Mesenchymal stem cell (in vitro differentiated cells and primary cell): ENCODE measurements around the gene C11orf21.
A peak's percentile ranks its signal among the peaks of the same experiment; 100 is the strongest.

Experiments
- DNase-seq: peaks from one replicate; pipeline ENCODE4 v3.0.0-alpha.2; 2013
- H2AFZ ChIP-seq: one replicate; pipeline ENCODE4 v1.6.1; 2013; ENCODE audit warnings: low read depth, mild to moderate bottlenecking, control low read depth, inconsistent platforms, low read length, moderate library complexity
- H2AK5ac ChIP-seq: 2 replicates; pipeline ENCODE4 v1.6.1; 2013; ENCODE audit warnings: low read length, moderate library complexity, mild to moderate bottlenecking, inconsistent platforms; ENCODE audit not compliant: severe bottlenecking
- H2BK120ac ChIP-seq: one replicate; pipeline ENCODE4 v1.6.1; 2013; ENCODE audit warnings: low read depth, mild to moderate bottlenecking, inconsistent platforms, low read length, moderate library complexity
- H2BK12ac ChIP-seq, 2 experiments: one replicate each; pipeline ENCODE4 v1.6.1; 2013; ENCODE audit warnings: inconsistent platforms in 2 of 2, low read length in 2 of 2, mild to moderate bottlenecking in 2 of 2, moderate library complexity in 2 of 2, control low read depth in 1 of 2
- H2BK15ac ChIP-seq: one replicate; pipeline ENCODE4 v1.6.1; 2013; ENCODE audit warnings: mild to moderate bottlenecking, low read depth, inconsistent platforms; ENCODE audit not compliant: poor library complexity, severe bottlenecking
- H2BK5ac ChIP-seq: 2 replicates; pipeline ENCODE4 v1.6.1; 2013; ENCODE audit warnings: low read depth, mild to moderate bottlenecking, low read length, control low read depth, inconsistent platforms; ENCODE audit not compliant: poor library complexity, severe bottlenecking
- H3K14ac ChIP-seq, 2 experiments: one replicate each; pipeline ENCODE4 v1.6.1; 2013; ENCODE audit warnings: inconsistent platforms in 2 of 2, low read length in 2 of 2, control low read depth in 1 of 2, mild to moderate bottlenecking in 1 of 2, moderate library complexity in 1 of 2
- H3K18ac ChIP-seq, 2 experiments: one replicate each; pipeline ENCODE4 v1.6.1; 2013; ENCODE audit warnings: inconsistent platforms in 2 of 2, low read length in 2 of 2, control low read depth in 1 of 2, low read depth in 1 of 2, mild to moderate bottlenecking in 1 of 2
- H3K23ac ChIP-seq, 2 experiments: one replicate each; pipeline ENCODE4 v1.6.1; 2013; ENCODE audit warnings: inconsistent platforms in 2 of 2, low read length in 2 of 2, mild to moderate bottlenecking in 2 of 2, moderate library complexity in 2 of 2, control low read depth in 1 of 2
- H3K27ac ChIP-seq: 2 replicates; pipeline ENCODE4 v1.5.1; 2013; ENCODE audit warnings: mild to moderate bottlenecking, moderate library complexity, low read length, control low read depth, inconsistent platforms; ENCODE audit not compliant: poor library complexity, severe bottlenecking
- H3K27me3 ChIP-seq, 2 experiments: 2 replicates each; pipeline versions ENCODE4 v1.6.1 to v1.7.0; 2013; ENCODE audit warnings: low read length in 2 of 2, mild to moderate bottlenecking in 2 of 2, moderate library complexity in 2 of 2, control low read depth in 1 of 2, inconsistent platforms in 1 of 2; ENCODE audit not compliant: control insufficient read depth in 1 of 2, insufficient read depth in 1 of 2
- H3K36me3 ChIP-seq, 2 experiments: 2 replicates each; pipeline versions ENCODE4 v1.6.1 to v1.7.0; 2013; ENCODE audit warnings: low read length in 2 of 2, control low read depth in 1 of 2, inconsistent platforms in 1 of 2, low read depth in 1 of 2, mild to moderate bottlenecking in 1 of 2; ENCODE audit not compliant: insufficient read depth in 2 of 2, control insufficient read depth in 1 of 2
- H3K4ac ChIP-seq, 2 experiments: one replicate each; pipeline ENCODE4 v1.6.1; 2013; ENCODE audit warnings: inconsistent platforms in 2 of 2, low read length in 2 of 2, mild to moderate bottlenecking in 2 of 2, moderate library complexity in 2 of 2, control low read depth in 1 of 2, low read depth in 1 of 2
- H3K4me1 ChIP-seq: 2 replicates; pipeline ENCODE4 v1.6.1; 2013; ENCODE audit warnings: low read depth, low read length, control low read depth; ENCODE audit not compliant: control insufficient read depth, insufficient read depth
- H3K4me2 ChIP-seq: 2 replicates; pipeline ENCODE4 v1.6.1; 2013; ENCODE audit warnings: low read length, mild to moderate bottlenecking, inconsistent platforms; ENCODE audit not compliant: poor library complexity, severe bottlenecking
- H3K4me3 ChIP-seq, 2 experiments: 2 replicates each; pipeline versions ENCODE4 v1.5.1 to v1.7.0; 2013; ENCODE audit warnings: low read length in 2 of 2, mild to moderate bottlenecking in 2 of 2, control low read depth in 1 of 2, low read depth in 1 of 2; ENCODE audit not compliant: insufficient read depth in 1 of 2
- H3K79me1 ChIP-seq: replicated peaks from 2 replicates; pipeline ENCODE4 v1.6.1; 2013; ENCODE audit warnings: mild to moderate bottlenecking, control low read depth, low read length, inconsistent platforms; ENCODE audit not compliant: poor library complexity, severe bottlenecking
- H3K9ac ChIP-seq: 2 replicates; pipeline ENCODE4 v1.7.0; 2013; ENCODE audit warnings: mild to moderate bottlenecking, low read length, moderate library complexity
- H3K9me3 ChIP-seq: 2 replicates; pipeline ENCODE4 v1.7.0; 2013; ENCODE audit warnings: mild to moderate bottlenecking, low read length; ENCODE audit not compliant: control insufficient read depth
- H4K8ac ChIP-seq: one replicate; pipeline ENCODE4 v1.6.1; 2013; ENCODE audit warnings: inconsistent platforms, mild to moderate bottlenecking, low read length, moderate library complexity
- H4K91ac ChIP-seq: one replicate; pipeline ENCODE4 v1.6.1; 2013; ENCODE audit warnings: mild to moderate bottlenecking, low read length, inconsistent platforms
- WGBS: methylation state at CpG from one replicate; pipeline ENCODE4 v1.1.7; 2013; ENCODE audit warnings: mixed read lengths; 5-methylcytosine and 5-hydroxymethylcytosine counted together

C11orf21 gene

DNA sequence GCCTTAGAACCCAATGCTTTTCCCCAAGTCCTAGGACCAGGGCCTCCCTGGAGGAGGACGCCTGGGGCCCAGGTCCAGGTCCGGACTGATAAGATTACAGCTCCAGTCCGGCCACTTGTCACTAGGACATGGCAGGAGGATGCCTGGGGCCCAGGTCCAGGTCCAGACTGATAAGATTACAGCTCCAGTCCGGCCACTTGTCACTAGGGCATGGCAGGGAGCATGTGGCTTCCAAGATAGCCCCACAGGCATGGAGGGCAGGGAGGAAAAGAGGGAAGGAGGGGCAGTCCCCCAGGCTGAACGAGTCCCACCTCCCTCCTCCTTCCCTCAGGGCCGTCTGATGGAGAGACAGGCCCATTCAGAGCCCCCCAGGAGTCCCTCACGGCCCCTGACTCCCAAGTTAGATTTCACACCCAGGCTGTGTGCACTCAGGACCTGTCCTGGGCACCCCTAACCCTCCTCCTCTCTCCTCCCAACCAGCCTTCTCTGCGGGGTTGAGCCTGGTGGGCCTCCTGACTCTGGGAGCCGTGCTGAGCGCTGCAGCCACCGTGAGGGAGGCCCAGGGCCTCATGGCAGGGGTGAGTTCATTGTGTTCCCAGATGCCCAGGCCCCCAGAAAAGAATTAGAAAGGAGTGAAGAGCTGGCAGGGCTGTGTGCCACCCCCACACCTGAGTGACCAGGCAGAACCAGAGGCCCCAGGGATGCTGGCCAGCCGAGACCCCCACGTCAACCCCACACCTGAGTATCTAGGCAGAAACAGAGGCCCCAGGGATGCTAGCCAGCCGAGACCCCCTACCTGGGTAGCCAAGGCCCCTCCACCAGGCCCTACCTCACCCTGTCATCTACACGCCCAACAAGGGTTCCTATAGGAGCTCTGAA is 2.1 kb upstream of the C11orf21 start:
- Histone ChIP-seq H3K27ac (no peak overlapping the region), H3K9me3 (no peaks in the 10 kb centered on the region), H3K4me1 (peaks cover 30% of the 10 kb centered on the region), H2BK15ac (peak overlapping the region; percentile 48), H2AK5ac (no peak overlapping the region), H2BK120ac (peak overlapping the region; percentile 39), H3K4me3 (no peak overlapping the region), H4K8ac (peak overlapping the region; percentile 82), H2AFZ (peak overlapping the region; percentile 10), H3K79me1 (no peaks in the 10 kb centered on the region), H3K18ac (peak overlapping the region; percentile 28 to 55), H3K23ac (no peak overlapping the region), H2BK12ac (peak overlapping the region in 1 of 2 experiments; percentile 15), H3K9ac (no peak overlapping the region), H3K36me3 (no peaks in the 10 kb centered on the region), H2BK5ac (no peak overlapping the region), H3K4me2 (no peak overlapping the region), H4K91ac (peak overlapping the region; percentile 70), H3K4ac (peak overlapping the region; percentile 14 to 59), H3K14ac (peak overlapping the region in 1 of 2 experiments; percentile 27), H3K27me3 (no peaks in the 10 kb centered on the region)
- no peak for DNase-seq
- 55% methylated on average over 15 of the region's 15 CpGs for WGBS

DNA sequence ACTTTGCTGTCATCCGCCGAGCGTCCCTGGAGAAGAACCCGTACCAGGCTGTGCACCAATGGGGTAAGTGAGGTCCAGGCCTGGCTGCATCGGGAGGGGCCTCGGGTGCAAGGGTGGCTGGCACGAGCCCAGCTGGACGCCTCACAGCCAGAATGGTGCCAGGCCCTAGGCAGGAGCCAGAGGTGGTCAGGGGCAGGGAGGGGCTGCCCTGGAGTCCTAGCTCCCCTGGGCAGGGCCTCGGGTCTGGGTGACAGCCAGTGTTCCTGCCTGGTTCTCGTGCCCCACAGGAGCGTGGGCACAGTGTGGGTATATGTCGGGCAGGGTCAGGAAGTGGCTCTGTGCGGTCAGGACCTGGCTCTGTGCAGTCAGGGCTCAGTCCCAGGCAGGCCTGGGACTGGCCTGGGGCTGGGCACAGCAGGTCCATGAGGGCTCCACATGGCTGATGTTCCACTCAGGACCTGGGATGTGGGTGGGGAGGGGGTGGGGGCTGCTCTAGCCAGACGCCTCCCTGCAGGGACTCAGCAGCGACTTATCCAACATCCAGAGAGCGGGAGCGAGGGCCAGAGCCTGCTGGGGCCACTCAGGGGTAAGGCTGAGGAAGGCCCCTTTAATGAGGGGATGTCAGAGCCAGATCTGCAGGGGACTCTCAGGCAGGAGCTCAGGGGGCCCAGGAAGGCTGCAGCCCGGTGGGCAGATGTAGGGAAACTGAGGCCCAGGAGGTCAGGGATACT is 1.3 kb upstream of the C11orf21 start:
- no peak for DNase-seq
- Histone ChIP-seq H2BK12ac (peak overlapping the region; percentile 37 to 72), H2AFZ (no peak overlapping the region), H3K23ac (no peak overlapping the region), H3K27me3 (peaks cover 5 to 7% of the 10 kb centered on the region in 2 experiments), H3K9ac (no peak overlapping the region), H2BK15ac (peak overlapping the region; percentile 45), H2AK5ac (no peak overlapping the region), H3K36me3 (no peaks in the 10 kb centered on the region), H4K91ac (peak overlapping the region; percentile 73), H3K27ac (no peak overlapping the region), H4K8ac (peak overlapping the region; percentile 67), H2BK5ac (no peak overlapping the region), H3K4me1 (peaks cover 30% of the 10 kb centered on the region), H3K9me3 (no peaks in the 10 kb centered on the region), H3K79me1 (no peaks in the 10 kb centered on the region), H3K14ac (no peak overlapping the region), H2BK120ac (no peak overlapping the region), H3K4me2 (no peak overlapping the region), H3K18ac (peak overlapping the region in 1 of 2 experiments; percentile 40), H3K4ac (peak overlapping the region in 1 of 2 experiments; percentile 35), H3K4me3 (no peak overlapping the region)
- WGBS = 84% methylated on average over 18 of the region's 18 CpGs

DNA sequence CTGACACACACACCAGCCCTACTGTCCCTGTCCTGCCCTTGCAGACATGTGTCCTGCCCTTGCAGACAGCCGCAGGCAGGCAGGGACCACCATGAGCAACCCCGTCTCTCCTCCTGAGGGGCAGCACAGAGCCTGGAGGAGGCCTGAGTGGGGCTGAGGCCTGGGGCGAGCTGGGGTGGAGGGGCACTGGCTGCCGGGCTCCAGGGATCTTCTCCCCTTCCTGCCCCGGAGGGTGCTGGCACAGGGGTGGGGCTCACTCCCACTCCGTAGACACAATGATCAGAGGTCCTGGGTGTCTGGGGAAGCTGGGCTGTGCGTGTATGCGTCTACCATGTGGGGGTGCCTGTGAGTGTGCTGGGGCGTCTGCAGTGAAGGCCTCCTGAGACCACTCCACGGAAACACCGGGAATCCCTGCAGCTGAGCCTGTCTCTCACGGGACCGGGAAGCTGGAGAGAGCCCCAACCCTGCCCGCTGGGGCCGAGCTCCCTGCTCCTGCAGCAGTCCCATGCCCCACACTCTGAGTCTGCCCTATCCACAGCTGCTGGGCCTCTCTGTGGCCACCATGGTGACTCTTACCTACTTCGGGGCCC is 683 bp upstream of the C11orf21 start:
- Histone ChIP-seq H4K8ac (peak overlapping the region; percentile 45), H2BK120ac (no peak overlapping the region), H2AFZ (no peak overlapping the region), H3K9ac (no peak overlapping the region), H3K9me3 (no peaks in the 10 kb centered on the region), H2BK15ac (no peak overlapping the region), H2AK5ac (no peak overlapping the region), H3K14ac (no peak overlapping the region), H3K4me2 (no peak overlapping the region), H2BK12ac (no peak overlapping the region), H3K4me3 (no peak overlapping the region), H3K79me1 (no peaks in the 10 kb centered on the region), H4K91ac (peak overlapping the region; percentile 73), H2BK5ac (no peak overlapping the region), H3K4ac (peak overlapping the region in 1 of 2 experiments; percentile 16), H3K18ac (no peak overlapping the region), H3K27me3 (peaks cover 5 to 14% of the 10 kb centered on the region in 2 experiments), H3K4me1 (peaks cover 30% of the 10 kb centered on the region), H3K27ac (no peak overlapping the region), H3K23ac (no peak overlapping the region), H3K36me3 (no peaks in the 10 kb centered on the region)
- 84% methylated on average over 16 of the region's 16 CpGs for WGBS
- DNase-seq = no peak
